T-helper 22 cell (primary cell): ENCODE data around the gene SNCG.
"Not testable (repeated sequence)": the region's sequence is repeated elsewhere in the genome, so short reads cannot be mapped to it uniquely, and the experiment has no call there.

Experiments
- DNase-seq: peaks from one replicate; pipeline ENCODE4 v3.0.0-alpha.2; 2020; ENCODE audit warnings: low read depth

SNCG gene

DNA sequence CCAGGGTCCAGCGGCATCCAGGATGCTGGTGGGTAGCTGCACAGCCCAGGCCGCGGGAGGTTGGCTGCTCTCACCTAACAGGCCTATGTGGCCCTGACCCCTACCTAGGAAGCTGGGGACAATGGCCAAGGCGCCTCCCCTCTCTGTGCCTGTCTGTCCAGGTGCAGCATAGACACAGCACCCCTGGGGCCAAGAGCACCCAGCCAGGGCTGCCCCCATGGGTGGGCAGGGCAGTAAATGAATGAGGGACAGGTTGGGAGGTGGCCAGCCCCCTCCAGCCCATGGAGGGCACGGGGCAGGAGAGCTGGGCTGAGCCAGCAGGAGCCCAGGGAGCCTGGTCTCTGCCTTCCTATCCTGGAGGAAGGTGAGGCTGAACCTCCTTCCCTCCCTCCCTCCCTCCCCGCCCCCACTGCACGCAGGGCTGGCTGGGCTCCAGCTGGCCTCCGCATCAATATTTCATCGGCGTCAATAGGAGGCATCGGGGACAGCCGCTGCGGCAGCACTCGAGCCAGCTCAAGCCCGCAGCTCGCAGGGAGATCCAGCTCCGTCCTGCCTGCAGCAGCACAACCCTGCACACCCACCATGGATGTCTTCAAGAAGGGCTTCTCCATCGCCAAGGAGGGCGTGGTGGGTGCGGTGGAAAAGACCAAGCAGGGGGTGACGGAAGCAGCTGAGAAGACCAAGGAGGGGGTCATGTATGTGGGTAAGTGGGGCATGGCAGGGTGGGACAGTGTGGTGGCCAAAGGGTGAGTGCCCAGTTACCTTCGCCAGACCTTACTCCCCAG, at the start of gene SNCG:
SNCG (plus strand) TSS at position 484 of the 785 bp plus-strand sequence; CDS start at position 583, 99 bp downstream.
- DNase-seq = no peak

DNA sequence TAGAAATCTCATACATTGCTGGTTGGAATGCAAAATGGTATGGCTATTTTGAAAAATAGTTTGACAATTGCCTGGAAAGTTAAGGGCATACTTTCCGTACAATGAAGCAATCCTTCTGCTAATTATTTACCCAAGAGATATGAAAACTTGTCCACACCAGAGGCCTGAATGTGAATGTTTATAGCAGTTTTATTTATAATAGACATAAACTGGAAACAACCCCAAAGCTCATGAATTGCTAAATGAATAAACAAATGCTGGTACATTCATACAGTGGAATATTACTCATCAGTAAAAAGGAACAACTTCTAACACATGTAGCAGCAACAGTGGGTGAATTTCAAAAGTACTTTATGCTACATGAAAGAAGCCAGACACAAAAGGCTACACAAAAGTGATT, 43.7 kb upstream of the SNCG start:
- DNase-seq = no peak

DNA sequence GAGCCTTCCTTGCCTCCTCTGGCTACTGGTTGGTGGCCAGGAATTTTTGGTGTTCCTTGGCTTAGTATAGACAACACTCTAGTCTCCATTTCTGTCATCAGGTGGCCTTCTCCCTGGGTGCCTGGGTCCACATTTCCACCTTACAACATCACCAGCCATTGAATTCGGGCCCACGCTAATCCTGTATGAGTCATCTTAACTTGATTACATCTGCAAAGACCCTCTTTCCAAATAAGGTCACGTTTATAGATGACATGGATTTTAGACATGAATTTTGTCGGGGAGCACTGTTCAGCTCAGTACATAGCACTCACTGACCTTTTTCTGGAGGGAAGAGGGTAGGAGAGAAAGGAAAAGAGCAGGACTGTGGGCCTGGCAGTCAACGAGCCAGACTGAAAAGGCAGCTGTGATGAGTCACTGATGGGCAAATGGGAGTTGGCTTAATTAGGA, 40.4 kb upstream of the SNCG start:
- DNase-seq = no peak

DNA sequence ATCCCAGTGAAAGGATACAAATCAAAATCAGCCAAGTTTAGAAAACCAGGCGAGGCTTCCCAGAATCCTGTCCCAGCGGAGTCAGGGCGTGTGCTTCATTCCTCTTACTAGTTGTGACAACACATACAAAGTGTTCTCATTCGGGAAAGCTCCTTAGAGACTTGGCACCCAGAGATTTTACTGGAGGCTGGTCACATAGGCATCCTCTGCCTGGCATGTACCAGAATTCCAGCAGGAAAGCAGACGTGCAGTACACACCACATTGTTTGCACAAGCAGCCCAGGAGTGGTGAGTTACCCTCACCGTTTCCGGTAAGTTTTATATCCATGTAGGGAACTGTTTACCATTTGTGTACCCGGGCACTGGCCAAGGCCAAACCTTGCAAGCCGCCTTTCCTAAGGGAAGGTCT, 35.8 kb upstream of the SNCG start:
- no peak for DNase-seq

DNA sequence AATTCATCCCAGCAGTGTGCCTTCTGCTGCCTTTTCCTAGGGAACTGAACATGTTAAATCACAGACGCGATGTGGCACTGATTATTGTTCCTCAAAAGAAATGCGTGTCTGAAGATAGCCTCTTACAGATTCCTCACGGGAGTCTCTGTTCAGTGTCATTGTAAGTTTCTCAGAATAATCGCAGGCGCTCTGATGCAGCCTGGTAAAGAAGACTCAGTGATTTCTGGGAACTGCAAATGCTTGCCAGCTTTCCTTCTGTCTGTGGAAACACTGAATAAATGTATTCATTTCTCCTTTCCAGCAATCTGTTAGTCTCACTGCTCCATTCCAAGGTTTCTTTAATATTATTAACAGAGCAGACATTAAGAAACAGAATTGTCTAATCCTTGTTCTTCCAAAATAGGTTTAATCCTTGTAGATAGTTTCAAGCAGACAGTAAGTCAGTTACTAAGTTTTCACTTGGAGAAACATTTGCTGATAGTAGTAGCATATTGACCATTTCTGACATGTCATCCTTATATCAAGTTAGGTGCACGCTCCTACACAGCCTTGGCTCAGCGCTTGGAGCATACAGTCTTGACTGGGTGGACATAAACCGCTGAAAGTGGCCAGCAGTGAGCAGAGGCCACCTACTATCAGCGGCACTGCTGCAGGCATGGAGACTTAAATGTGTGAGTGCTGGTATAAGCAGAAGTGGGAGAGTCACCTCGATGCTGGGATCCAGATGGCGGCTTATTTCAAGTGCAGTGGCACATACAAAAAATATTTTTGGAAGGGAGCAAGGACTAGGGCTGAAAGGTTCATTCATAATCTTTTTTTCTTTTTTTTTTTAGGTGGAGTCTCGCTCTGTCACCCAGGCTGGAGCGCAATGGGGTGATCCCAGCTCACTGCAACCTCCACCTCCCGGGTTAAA, 28.7 kb upstream of the SNCG start:
- DNase-seq = no peak

DNA sequence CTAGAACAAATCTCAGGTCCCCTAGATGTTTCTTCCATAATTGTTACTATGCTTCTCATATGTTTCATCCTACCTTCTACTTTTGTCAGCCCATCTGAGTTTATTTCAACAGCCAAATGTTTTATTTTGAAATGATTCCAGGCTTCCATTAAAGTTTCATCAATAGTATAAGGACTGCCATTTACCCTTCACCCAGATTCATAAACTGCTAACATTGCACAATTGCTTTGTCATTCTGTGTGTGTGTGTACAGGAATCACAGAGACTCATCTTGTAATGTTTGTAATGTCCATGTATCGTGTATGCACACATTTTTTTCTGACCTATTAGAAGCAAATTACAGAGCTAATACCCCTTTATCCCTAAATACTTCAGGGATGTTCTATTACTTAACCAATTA, 26.5 kb upstream of the SNCG start:
- DNase-seq = no peak

DNA sequence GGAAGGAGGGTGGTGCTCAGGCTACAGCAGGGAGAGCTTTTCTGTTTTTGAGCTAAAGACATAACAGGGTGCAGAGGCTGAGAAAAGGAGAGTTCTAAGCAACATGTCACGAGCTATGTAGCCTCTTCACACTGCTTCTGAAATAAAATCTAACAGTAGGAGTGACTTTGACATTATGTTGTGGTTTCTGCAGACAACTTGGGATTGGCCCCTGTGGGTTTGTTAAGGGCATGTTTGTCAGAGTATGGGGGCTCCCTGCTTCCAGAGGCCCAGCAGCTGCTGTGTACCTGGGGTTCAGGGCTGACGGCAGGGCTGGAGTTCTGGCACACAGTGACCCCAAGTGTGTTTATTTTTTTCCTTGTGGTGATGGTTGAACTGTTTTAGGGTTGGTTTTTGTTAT, 25.7 kb upstream of the SNCG start:
- DNase-seq = no peak

DNA sequence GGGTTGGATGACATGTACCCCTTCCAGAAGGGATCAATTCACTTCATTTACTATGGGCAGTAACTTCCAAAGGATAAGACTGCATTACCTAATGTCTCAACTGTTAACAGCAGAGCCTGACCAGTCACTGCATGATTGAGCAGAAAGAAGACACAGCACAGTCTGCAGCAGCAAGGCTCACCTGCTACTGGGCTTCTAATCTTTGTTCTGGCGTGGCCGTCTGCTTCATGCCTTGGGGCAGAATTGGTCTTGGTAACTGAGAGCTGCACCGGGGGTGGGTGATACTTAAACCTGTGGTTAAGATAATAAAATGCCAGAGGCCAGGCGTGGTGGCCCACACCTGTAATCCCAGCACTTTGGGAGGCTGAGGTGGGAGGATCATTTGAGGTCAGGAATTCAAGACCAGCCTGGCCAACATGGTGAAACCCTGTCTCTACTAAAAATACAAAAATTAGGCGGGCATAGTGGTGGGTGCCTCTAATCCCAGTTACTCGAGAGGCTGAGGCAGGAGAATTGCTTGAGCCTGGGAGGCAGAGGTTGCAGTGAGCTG, 24.2 kb upstream of the SNCG start:
- not testable (repeated sequence) for DNase-seq

DNA sequence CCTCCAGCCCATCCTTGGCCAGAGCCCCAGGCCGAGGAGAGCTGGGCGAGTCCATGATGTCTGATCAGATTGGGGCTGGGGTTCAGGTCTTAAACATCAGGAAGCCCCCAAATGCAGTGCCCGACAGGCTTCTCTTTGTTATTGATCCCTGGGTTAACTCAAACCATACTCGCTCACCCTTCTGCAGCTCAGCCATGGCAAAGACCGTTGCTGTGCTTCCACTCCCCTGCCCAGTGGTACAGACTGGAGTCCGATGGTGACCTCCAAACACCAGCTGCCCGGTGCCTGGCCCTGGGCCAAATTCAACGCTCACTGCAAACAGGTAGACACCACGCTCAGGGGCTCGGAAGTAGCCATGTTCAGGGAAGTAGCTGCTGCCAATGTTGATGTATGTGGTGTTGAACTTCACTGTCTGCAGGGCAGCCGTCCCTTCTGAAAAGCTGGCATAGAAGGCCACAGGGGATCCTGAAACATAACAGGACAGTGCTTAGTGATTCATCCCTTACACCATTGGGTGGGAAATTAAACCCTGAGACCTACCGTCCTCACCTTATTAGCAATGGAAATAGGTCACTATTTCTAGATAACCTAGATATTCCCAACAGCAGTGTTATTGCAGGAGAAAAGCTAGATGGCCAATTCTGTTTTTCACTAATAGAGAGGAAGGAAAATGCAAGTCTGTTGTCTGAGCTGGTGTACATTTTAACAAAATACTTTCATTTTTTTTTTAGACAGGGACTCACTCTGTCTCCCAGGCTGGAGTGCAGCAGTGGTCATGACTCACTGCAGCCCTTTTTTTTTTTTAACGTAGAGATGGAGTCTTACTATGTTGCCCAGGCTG, 21.5 kb upstream of the SNCG start:
- no peak for DNase-seq

DNA sequence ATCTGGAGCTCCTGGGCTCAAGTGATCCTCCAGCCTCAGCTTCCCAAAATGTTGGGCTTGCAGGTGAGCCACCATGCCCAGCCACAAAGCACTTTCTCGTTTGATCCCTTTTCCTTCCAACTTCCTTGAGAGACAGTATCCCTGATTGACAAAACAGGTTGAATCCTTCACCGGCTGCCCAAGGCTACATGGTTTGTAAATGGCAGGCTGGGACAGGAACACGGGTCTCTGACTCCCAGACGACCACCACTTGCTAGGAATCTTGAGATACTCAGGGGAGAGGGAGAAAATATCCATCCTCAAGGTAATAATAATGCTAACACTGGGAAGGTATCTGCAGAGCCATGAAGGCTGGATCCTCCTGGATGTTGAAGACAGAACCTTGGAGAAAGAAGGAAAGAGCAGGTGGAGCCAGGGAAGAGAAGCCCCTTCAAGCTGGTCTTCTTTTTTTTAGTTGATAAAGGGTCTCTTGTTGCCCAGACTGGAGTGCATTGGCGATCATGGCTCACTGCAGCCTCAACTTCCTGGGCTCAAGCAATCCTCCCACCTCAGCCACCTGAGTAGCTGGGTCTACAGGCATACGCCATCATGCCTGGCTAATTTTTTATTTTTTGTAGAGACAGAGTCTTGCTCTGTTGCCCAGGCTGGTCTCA, 20.8 kb upstream of the SNCG start:
- DNase-seq = no peak

DNA sequence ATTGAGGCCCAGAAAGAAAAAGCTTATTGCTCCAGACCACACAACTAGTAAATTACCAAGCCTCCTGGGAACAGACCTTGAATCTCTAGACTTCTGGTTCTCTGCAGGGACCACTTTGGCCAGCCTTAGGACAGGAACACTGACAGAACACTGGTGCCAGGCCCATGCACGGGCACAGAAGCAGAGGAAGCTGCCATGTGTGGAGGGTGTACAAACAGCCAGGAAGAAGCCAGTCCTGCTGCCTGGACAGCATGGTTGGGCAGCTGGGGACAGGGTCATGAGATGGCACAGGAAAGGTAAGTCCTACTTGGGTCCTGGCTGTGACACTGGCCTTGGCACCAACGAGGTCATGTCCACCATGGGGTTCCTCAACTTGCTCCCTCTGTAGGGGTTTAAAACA, 20.1 kb upstream of the SNCG start:
- no peak for DNase-seq

DNA sequence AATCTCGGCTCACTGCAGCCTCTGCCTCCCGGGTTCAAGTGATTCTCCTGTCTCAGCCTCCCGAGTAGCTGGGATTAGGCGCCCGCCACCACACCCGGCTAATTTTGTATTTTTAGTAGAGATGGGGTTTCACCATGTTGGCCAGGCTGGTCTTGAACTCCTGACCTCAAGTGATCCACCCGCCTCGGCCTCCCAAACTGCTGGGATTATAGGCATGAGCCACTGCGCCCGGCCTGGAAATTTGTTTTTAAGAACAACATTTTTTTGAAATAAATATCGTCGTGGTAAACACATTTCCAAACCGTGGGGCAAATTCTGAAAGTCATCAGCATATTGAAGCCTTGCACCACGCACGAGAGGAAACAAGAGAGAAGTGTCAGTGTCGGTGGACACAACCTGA, 18.3 kb upstream of the SNCG start:
- not testable (repeated sequence) for DNase-seq

DNA sequence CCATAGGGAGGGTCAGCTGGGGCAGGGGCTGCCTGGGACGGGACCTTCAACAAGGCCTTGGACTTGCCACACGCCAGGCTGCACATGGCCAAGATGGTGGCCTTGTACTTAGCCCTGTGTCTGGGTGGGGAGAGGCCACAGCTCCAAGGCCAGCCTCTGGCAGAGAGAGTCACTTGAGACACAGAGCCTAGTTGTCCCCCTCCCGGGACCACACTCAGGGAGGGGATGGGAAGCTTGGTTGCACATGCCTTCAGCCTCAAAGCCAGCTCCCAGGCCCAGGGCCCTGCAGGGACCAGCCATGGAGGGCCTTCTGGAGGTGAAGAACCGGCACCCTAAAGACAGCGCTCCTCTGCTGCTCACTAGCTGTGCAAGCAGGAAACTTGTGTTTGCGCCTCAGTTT, 17.7 kb upstream of the SNCG start:
- DNase-seq = no peak

DNA sequence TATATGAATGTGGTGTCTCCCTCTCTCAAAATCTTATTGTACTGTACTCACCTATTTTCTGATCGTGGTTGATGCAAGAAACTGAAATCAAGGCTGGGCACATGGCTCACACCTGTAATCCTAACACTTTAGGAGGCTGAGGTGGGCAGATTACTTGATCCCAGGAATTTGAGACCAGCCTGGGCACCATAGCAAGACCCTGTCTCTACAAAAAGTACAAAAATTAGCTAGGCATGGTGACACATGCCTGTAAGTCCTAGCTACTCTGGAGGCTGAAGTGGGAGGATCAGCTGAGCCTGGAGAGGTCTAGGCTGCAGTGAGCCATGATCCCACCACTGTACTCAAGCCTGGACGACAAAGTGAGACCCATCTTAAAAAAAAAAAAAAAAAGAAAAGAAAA, 17.0 kb upstream of the SNCG start:
- DNase-seq = no peak

DNA sequence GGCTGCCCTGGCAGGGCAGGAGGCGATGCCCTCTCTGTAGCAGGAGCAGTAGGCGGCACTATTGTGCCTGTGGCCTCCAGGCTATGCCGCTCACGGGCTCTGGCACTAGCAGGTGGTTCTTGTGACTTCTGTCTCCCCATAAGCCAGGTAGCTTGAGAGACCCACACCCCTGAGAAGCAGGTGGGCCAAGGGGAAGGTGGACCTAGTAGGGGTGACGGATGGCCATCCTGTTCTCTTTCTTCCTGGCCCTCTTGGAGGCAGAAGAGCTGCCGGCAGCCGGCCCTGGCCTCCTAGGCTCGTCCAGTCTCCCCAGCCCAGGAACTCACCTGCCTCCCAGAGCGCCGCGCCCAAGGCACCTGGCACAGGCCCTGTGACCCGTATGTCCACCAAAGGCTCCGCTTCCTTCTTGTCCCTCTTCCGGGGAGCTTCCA, 16.4 kb upstream of the SNCG start:
- no peak for DNase-seq

DNA sequence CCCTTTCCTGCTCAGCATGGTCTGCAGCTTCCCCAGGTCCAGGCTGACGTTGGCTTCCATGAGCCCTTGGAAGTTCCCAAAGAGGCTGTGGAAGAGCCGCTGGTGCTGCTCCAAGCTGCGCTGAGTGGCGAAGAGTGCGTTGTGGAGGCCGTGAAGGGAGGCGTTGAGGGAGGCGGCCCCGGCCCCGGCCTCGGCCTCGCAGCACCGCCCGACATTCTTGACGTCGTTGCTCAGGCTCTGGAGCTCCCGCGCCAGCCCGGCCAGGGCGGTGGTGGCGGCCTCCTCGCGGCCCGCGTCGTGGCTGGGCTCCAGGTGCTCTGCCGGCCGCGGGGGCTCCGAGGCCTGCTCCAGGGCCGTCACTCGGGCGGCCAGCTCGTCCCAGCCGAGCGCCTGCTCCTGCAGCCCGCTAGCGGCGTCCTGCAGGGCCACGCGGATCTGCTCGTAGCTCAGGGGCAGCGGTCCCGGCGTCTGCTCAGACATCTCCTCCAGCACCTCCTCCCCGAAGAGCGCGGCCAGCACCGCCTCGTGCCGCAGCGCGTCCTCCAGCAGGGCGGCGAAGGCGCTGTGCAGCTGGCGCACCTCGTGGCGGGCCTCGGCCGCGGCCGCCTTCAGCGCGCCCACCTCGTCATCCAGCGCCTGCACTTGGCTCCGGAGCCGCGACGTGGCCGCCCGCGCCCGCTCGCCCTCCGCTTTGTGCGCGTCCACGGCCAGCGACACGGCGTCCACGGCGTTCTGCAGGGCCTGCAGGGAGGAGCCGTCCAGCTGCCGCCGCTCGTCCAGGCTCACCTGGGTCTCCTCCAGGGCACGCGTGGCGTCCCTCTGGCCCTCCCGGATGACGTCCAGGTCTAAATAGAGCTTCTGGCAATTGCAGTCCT, 15.7 kb upstream of the SNCG start:
- DNase-seq = no peak

DNA sequence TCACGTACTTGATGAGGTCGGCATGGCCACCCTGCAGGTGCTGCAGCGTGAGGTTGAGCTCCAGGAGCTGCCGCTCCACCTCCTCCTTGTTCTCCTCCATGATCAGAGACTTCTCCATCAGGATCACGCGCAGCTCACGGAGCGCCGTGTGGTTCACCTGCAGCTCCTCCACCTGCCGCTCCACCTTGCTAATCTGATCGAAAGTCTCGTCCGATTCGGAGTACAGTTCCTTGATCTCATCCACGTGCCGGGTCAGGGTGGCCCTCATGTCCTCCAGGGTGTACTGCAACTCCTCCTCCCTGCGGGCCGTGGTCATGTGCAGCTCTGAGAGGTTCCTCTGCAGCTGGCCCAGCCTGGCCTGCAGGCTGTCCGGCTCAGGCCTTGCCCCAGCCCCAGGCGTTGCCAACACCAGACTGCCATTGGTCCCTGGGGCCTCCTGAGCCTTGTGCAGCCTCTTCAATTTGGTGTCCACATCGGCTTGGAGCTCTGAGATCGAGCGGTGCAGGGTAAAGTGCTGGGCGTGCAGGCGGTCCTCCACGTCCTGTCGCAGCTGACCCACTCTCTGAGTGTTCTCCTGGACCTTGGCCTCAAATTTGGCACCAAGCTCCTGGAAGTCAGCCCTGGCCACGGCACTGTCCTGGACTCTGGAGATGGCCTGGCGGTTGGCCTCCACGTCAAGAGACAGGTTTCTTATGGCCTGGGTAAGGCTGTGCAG, 14.9 kb upstream of the SNCG start:
- DNase-seq = no peak

DNA sequence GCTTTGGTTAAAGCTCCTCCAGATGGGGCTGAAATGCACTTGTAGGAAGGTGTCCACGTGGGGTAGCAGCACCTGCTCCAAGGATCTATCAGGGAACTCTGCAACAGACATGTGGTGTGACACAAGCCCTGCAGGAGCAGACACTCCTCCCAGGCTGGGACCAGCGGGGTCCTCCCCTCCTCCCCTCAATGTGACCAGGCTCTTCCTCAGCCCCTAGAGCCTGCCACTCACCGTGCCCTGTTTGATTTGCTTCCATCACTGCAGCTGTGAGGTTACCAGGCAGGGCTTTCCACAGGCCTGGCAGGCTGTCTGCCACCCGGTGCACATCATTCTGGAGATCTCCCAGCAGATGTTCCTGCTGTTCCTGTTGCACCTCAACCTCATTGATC, 14.4 kb upstream of the SNCG start:
- DNase-seq = no peak

DNA sequence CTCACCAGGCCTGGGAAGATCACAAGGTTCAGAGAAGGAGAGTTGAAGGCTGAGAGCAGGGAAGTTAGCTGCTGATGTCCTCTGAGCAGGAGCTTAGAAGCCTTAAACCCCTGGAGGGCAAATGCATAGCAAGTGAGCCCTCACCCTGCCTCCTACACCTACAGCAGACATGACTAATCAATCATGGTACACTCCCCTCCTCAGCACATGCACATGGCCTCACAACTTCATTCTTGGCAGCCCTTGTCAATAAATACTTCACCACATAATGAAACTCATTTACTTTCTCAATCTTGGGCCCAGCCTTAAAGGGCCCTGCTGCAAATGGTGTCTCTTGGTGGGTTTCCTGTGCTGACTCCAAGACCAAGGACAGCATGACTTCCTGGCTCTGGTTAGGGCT, 13.9 kb upstream of the SNCG start:
- no peak for DNase-seq

DNA sequence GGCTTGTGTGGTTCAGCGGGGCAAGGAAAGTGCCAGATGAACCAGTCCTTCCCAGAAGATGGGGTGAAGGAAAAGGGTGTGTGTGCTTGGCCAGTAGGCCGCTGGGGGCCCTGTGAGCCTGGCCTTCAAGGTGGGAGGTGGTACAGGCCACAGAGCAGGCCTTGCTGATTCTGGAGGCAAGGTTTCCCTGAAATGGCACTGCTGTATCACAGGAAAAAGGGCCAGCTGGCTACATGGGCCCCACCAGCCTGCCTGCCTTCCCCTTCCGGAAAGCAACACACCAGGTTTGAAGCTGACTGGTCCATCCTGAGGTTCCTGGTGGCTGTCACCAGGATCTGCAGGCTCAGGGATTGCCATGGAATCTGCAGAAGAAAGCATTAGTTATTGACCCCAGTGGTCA, 13.5 kb upstream of the SNCG start:
- DNase-seq = no peak
